HCT116 (cell line): ENCODE data around the gene OCA2. TPM values are rescaled to one million over a fixed set of nuclear protein-coding genes. Genes with fewer than 3 reads are reported as not detected.

ENCODE experiments used
- ATAC-seq: fragments of 200-7000 bp; cut with Tn5 transposase; 2 replicates; pipeline ENCODE4 v1.9.1; 2020; ENCODE audit warnings: mild to moderate bottlenecking, moderate library complexity
- BruUV-seq: library from RNA; stranded (reverse); fragments of 400-500 nt; replicated peaks from 2 replicates; lab custom pipeline; 2021; lab: Mats Ljungman, UMichigan
- CTCF ChIA-PET: fragments of 300-600 bp; sonication (Branson Sonifier 250); formaldehyde crosslinking; loops from one replicate; lab custom pipeline; 2021; ENCODE audit warnings: antibody characterized with exemption; lab: Charles Lee
- POLR2A ChIA-PET: fragments of 300-600, 350-600 bp; sonication (Branson Sonifier 250); formaldehyde crosslinking; loops from one replicate; lab custom pipeline; 2021; ENCODE audit warnings: antibody characterized with exemption; lab: Charles Lee
- RAD21 ChIA-PET, 2 experiments: fragments of 300-600 bp; sonication (Branson Sonifier 250); formaldehyde crosslinking; loops; one replicate each; lab custom pipeline; 2023; ENCODE audit warnings: low total read pairs in 2 of 2; ENCODE audit not compliant: uncharacterized antibody in 2 of 2, unreplicated experiment in 2 of 2, low non-redundant PET in 1 of 2; lab: Charles Lee
- DNase-seq: peaks from one replicate; pipeline ENCODE4 v3.0.0-alpha.2; 2010; ENCODE audit warnings: low read depth, low spot score
- H2AFZ ChIP-seq: fragments of 200-600 bp; shearing (Covaris generic), sonication (generic); 2 replicates; pipeline ENCODE4 v1.6.1; 2017; ENCODE audit warnings: low read depth, mixed run types, mixed read lengths, antibody characterized with exemption, low read length; ENCODE audit not compliant: poor library complexity, severe bottlenecking
- H3K27ac ChIP-seq: 2 replicates; pipeline ENCODE4 v1.5.1; 2012; ENCODE audit warnings: low read depth, low read length
- H3K27me3 ChIP-seq: fragments of 200-600 bp; sonication (generic); 2 replicates; pipeline ENCODE4 v1.6.1; 2016; ENCODE audit warnings: mixed run types, low read length, mixed read lengths; ENCODE audit not compliant: insufficient read depth
- H3K36me3 ChIP-seq, 2 experiments: fragments of 200-500 bp in 1 of 2; fragments of 200-600 bp in 1 of 2; sonication (Bioruptor generic) in 1 of 2; sonication (generic) in 1 of 2; 2 replicates each; pipeline versions ENCODE4 v1.5.1 to v1.6.1; 2014 to 2016; ENCODE audit warnings: low read length in 2 of 2, inconsistent platforms in 1 of 2, mixed read lengths in 1 of 2, mixed run types in 1 of 2; ENCODE audit not compliant: insufficient read depth in 2 of 2, control insufficient read depth in 1 of 2
- H3K4me1 ChIP-seq, 2 experiments: fragments of 200-600 bp in 1 of 2; sonication (generic) in 1 of 2; 2 replicates each; pipeline versions ENCODE4 v1.5.1 to v1.6.1; 2012 to 2017; ENCODE audit warnings: low read length in 2 of 2, inconsistent platforms in 1 of 2, mild to moderate bottlenecking in 1 of 2, mixed read lengths in 1 of 2, mixed run types in 1 of 2, moderate library complexity in 1 of 2; ENCODE audit not compliant: insufficient read depth in 2 of 2, control insufficient read depth in 1 of 2
- H3K4me2 ChIP-seq: fragments of 200-600 bp; sonication (generic); 2 replicates; pipeline ENCODE4 v1.6.1; 2017; ENCODE audit warnings: mixed run types, low read length, mixed read lengths
- H3K4me3 ChIP-seq, 2 experiments: fragments of 200-600 bp in 1 of 2; sonication (generic) in 1 of 2; replicated peaks in 1 of 2; 2 replicates each; pipeline ENCODE4 v1.5.1; 2011 to 2016; ENCODE audit warnings: low read length in 2 of 2, control low read depth in 1 of 2, low read depth in 1 of 2, mild to moderate bottlenecking in 1 of 2, mixed read lengths in 1 of 2, mixed run types in 1 of 2
- H3K79me2 ChIP-seq: fragments of 200-600 bp; sonication (generic); 2 replicates; pipeline ENCODE4 v1.6.1; 2017; ENCODE audit warnings: mild to moderate bottlenecking, mixed run types, low read length, moderate library complexity, mixed read lengths; ENCODE audit not compliant: insufficient read depth
- H3K9ac ChIP-seq: fragments of 200-600 bp; sonication (generic); 2 replicates; pipeline ENCODE4 v1.6.1; 2016; ENCODE audit warnings: low read length, mixed read lengths
- H3K9me2 ChIP-seq: fragments of 200-600 bp; sonication (generic), shearing (Covaris generic); 2 replicates; pipeline ENCODE4 v1.6.1; 2017; ENCODE audit warnings: mixed run types, mild to moderate bottlenecking, moderate library complexity; ENCODE audit not compliant: insufficient read depth
- H3K9me3 ChIP-seq, 2 experiments: fragments of 200-500 bp in 1 of 2; fragments of 200-600 bp in 1 of 2; sonication (Bioruptor generic) in 1 of 2; sonication (generic) in 1 of 2; 2 replicates each; pipeline ENCODE4 v1.6.1; 2014 to 2017; ENCODE audit warnings: low read length in 2 of 2, mixed read lengths in 2 of 2, inconsistent platforms in 1 of 2, low read depth in 1 of 2, mild to moderate bottlenecking in 1 of 2, mixed run types in 1 of 2, moderate library complexity in 1 of 2; ENCODE audit not compliant: control insufficient read depth in 1 of 2, insufficient read depth in 1 of 2
- H4K20me1 ChIP-seq: fragments of 200-600 bp; sonication (generic), shearing (Covaris generic); 2 replicates; pipeline ENCODE4 v1.6.1; 2017; ENCODE audit warnings: mixed run types, mild to moderate bottlenecking, moderate library complexity; ENCODE audit not compliant: insufficient read depth
- CBX3 ChIP-seq: IDR thresholded peaks from 2 replicates; pipeline ENCODE4 v1.6.1; 2012; ENCODE audit warnings: low read depth
- CEBPB ChIP-seq: IDR thresholded peaks from 2 replicates; pipeline ENCODE4 v1.6.1; 2012; ENCODE audit warnings: low read depth
- CTCF ChIP-seq, 3 experiments: fragments of 200-600 bp in 1 of 3; sonication (generic) in 1 of 3; IDR thresholded peaks in 2 of 3; conservative IDR thresholded peaks in 1 of 3; 2 replicates each; pipeline ENCODE4 v1.5.1; 2012 to 2017; ENCODE audit warnings: low read depth in 2 of 3, low read length in 2 of 3, antibody characterized with exemption in 1 of 3, borderline replicate concordance in 1 of 3, control low read depth in 1 of 3, mild to moderate bottlenecking in 1 of 3, mixed read lengths in 1 of 3, mixed run types in 1 of 3, moderate library complexity in 1 of 3; ENCODE audit not compliant: insufficient read depth in 1 of 3
- ELF1 ChIP-seq: IDR thresholded peaks from 2 replicates; pipeline ENCODE4 v1.6.1; 2012; ENCODE audit warnings: low read depth, borderline replicate concordance
- EZH2phosphoT487 ChIP-seq: fragments of 200-600 bp; IDR thresholded peaks from 2 replicates; pipeline ENCODE4 v1.6.1; 2018; ENCODE audit warnings: antibody characterized with exemption, borderline replicate concordance
- FOSL1 ChIP-seq: IDR thresholded peaks from 2 replicates; pipeline ENCODE4 v1.6.1; 2012; ENCODE audit warnings: low read depth
- JUND ChIP-seq: IDR thresholded peaks from 2 replicates; pipeline ENCODE4 v1.6.1; 2012
- MAX ChIP-seq: IDR thresholded peaks from 2 replicates; pipeline ENCODE4 v1.6.1; 2012
- RAD21 ChIP-seq: IDR thresholded peaks from 2 replicates; pipeline ENCODE4 v1.6.1; 2012; ENCODE audit warnings: low read depth, mild to moderate bottlenecking
- REST ChIP-seq: IDR thresholded peaks from 2 replicates; pipeline ENCODE4 v1.6.1; 2012; ENCODE audit warnings: low read depth
- SIN3A ChIP-seq: IDR thresholded peaks from 2 replicates; pipeline ENCODE4 v1.6.1; 2012; ENCODE audit warnings: low read depth
- SP1 ChIP-seq: IDR thresholded peaks from 2 replicates; pipeline ENCODE4 v1.6.1; 2012; ENCODE audit warnings: low read depth
- SRF ChIP-seq: IDR thresholded peaks from 2 replicates; pipeline ENCODE4 v1.6.1; 2012; ENCODE audit warnings: low read depth
- ZNF274 ChIP-seq: fragments of 200-500 bp; sonication (Bioruptor generic); IDR thresholded peaks from 2 replicates; pipeline ENCODE4 v1.6.1; 2014; ENCODE audit warnings: mild to moderate bottlenecking, low read depth, low read length, inconsistent platforms
- intact Hi-C: fragments of 100-400 bp; cut with micrococcal nuclease; formaldehyde crosslinking; loops from 2 replicates; pipeline ENCODE4 v1.10.0; 2022
- total RNA-seq: library from RNA; stranded (reverse); gene quantifications from one replicate; pipeline ENCODE4 v1.2.1, GENCODE V29; 2021; ENCODE audit not compliant: unreplicated experiment

OCA2 gene
- total RNA-seq, 1 experiment from 2014 or later: not detected

- no peaks in the 10 kb centered on the region for H3K27me3 ChIP-seq
- H2AFZ ChIP-seq: no peak overlapping the region
- H3K9ac ChIP-seq: no peak overlapping the region
- POLR2A ChIA-PET: no interaction called here
- H3K4me3 ChIP-seq: no peak overlapping the region
- no peak overlapping the region for H3K27ac ChIP-seq
- no peaks in the 10 kb centered on the region for H3K9me3 ChIP-seq
- DNase-seq (no peak), ATAC-seq (no peak)
- intact Hi-C loops: no loop called here
- no peaks in the 10 kb centered on the region for H3K79me2 ChIP-seq
- H3K4me2 ChIP-seq: no peak overlapping the region
- no peaks in the 10 kb centered on the region for H3K4me1 ChIP-seq
- H3K36me3 ChIP-seq: no peaks in the 10 kb centered on the region
- no TSS peak for BruUV-seq
- no peak for TF ChIP-seq ELF1
- TF ChIP-seq JUND: no peak
- no peak for TF ChIP-seq SRF
- no peak for TF ChIP-seq EZH2phosphoT487
- TF ChIP-seq MAX: no peak
- TF ChIP-seq FOSL1: no peak
- TF ChIP-seq SP1: no peak
- no peak for TF ChIP-seq CTCF (IDR thresholded peaks at IDR 0.05 in 2 of 3, conservative IDR thresholded peaks at IDR 0.05 in 1 of 3; ENCODE audit: borderline replicate concordance in 1 of 3, insufficient read depth in 1 of 3, low read depth in 2 of 3, low read length in 2 of 3)
- TF ChIP-seq, all 23 proteins: peak for 0
- H4K20me1 ChIP-seq: no peaks in the 10 kb centered on the region
- ChIA-PET CTCF (no interaction called here), RAD21 (no interaction called here)
- no peaks in the 10 kb centered on the region for H3K9me2 ChIP-seq
These were observed 68.3 kb downstream of the OCA2 start for GRCh38 chr15:28030801-28031200.

GRCh38 chr15:28027714-28028076 is 71.4 kb downstream of the OCA2 start:
- no peak for TF ChIP-seq SRF
- no peak for TF ChIP-seq SIN3A
- no peak for TF ChIP-seq REST
- TF ChIP-seq ZNF274: no peak
- no peak for TF ChIP-seq CEBPB
- TF ChIP-seq CBX3: no peak
- no peak for TF ChIP-seq RAD21
- ChIA-PET POLR2A (no interaction called here), CTCF (no interaction called here), RAD21 (no interaction called here)
- no peaks in the 10 kb centered on the region for H3K9me2 ChIP-seq
- no peaks in the 10 kb centered on the region for H3K36me3 ChIP-seq
- ATAC-seq: no peak
- no peaks in the 10 kb centered on the region for H3K9me3 ChIP-seq
- no peak for DNase-seq
- H3K27me3 ChIP-seq: no peaks in the 10 kb centered on the region
- H3K4me3 ChIP-seq: no peak overlapping the region
- no peak overlapping the region for H2AFZ ChIP-seq
- no peak overlapping the region for H3K9ac ChIP-seq
- H3K4me2 ChIP-seq: no peak overlapping the region
- no TSS peak for BruUV-seq
- intact Hi-C loops: no loop called here
- no peaks in the 10 kb centered on the region for H4K20me1 ChIP-seq
- no peak overlapping the region for H3K27ac ChIP-seq
- H3K4me1 ChIP-seq: no peaks in the 10 kb centered on the region
- no peaks in the 10 kb centered on the region for H3K79me2 ChIP-seq
